Lower leg skin (tissue), 4 donors: ENCODE measurements around the gene GPR55. TPM values are rescaled to one million over a fixed set of nuclear protein-coding genes. Genes with fewer than 3 reads are reported as not detected.
A peak's percentile ranks its signal among the peaks of the same experiment; 100 is the strongest.

Source experiments
- DNase-seq, 2 donors: peaks; one replicate each; pipeline ENCODE4 v3.0.0-alpha.2; 2019; ENCODE audit warnings: low spot score in 2 of 2
- H3K4me3 ChIP-seq: fragments of 200-600 bp; sonication (generic); 2 replicates; pipeline ENCODE4 v1.5.1; 2017; ENCODE audit warnings: mild to moderate bottlenecking, low read depth; ENCODE audit not compliant: poor library complexity, severe bottlenecking
- CTCF ChIP-seq, 3 donors: fragments of 450-650 bp; IDR thresholded peaks; one replicate each; pipeline ENCODE4 v1.5.1; 2016; ENCODE audit warnings: antibody characterized with exemption in 3 of 3, mild to moderate bottlenecking in 3 of 3, moderate library complexity in 2 of 3
- POLR2A ChIP-seq, 2 donors: fragments of 450-650 bp; IDR thresholded peaks; one replicate each; pipeline ENCODE4 v1.6.1; 2016 to 2017; ENCODE audit warnings: antibody characterized with exemption in 2 of 2, mild to moderate bottlenecking in 1 of 2, moderate library complexity in 1 of 2
- WGBS, 2 donors: methylation state at CpG; one replicate each; pipeline ENCODE4 v1.1.5; 2018; 5-methylcytosine and 5-hydroxymethylcytosine counted together
- intact Hi-C: fragments of 100-400 bp; cut with DNase I; formaldehyde crosslinking; loops from one replicate; pipeline ENCODE4 v1.15.0; 2023; ENCODE audit warnings: low total_unique reads
- total RNA-seq, 4 donors: library from RNA; depleted of rRNA; stranded (reverse); fragments of >200 nt; gene quantifications; one replicate each; pipeline ENCODE4 v1.1.0, GENCODE V29; 2016

Gene GPR55
- total RNA-seq, 4 donors from 2014 or later: 0.30 TPM; not detected in 3

- no peak overlapping the region for H3K4me3 ChIP-seq
- no peak for DNase-seq
- TF ChIP-seq POLR2A (IDR thresholded peaks at IDR 0.05): no peak
- TF ChIP-seq CTCF (IDR thresholded peaks at IDR 0.05): no peak
- intact Hi-C loops: no loop called here
- WGBS, 2 donors: 82 to 84% methylated on average over 14 to 15 of the region's 15 CpGs
Measured at GRCh38 chr2:230868161-230868946, 56.7 kb downstream of the GPR55 start.

GRCh38 chr2:230866756-230867523, 58.1 kb downstream of the GPR55 start:
- intact Hi-C loops: no loop called here
- WGBS, 2 donors: 28 to 32% methylated on average over 13 of the region's 13 CpGs
- no peak overlapping the region for H3K4me3 ChIP-seq
- TF ChIP-seq CTCF (IDR thresholded peaks at IDR 0.05): no peak
- TF ChIP-seq POLR2A (IDR thresholded peaks at IDR 0.05): no peak
- no peak for DNase-seq

- WGBS, 2 donors: 18 to 24% methylated on average over 35 of the region's 35 CpGs
- no peak for DNase-seq
- no peak overlapping the region for H3K4me3 ChIP-seq
- TF ChIP-seq POLR2A (IDR thresholded peaks at IDR 0.05): no peak
- no peak for TF ChIP-seq CTCF (IDR thresholded peaks at IDR 0.05)
- intact Hi-C loops: no loop called here
Measured at GRCh38 chr2:230865766-230866755, 59.0 kb downstream of the GPR55 start.

- H3K4me3 ChIP-seq: peak overlapping the region; percentile 32
- no peak for DNase-seq
- TF ChIP-seq CTCF (IDR thresholded peaks at IDR 0.05): no peak
- intact Hi-C loops: no loop called here
- WGBS, 2 donors: 3 to 4% methylated on average over 24 of the region's 24 CpGs
Measured at GRCh38 chr2:230865307-230865765, 59.7 kb downstream of the GPR55 start.

- 1% methylated on average over 23 to 50 of the region's 76 CpGs for WGBS, 2 donors
- intact Hi-C loops: no loop called here
- DNase-seq: no peak
Measured at GRCh38 chr2:230864605-230865306, 60.3 kb downstream of the GPR55 start, which contains the start of gene ITM2C. Gene ITM2C (plus strand): TSS chr2:230864942. CDS start chr2:230865026, 84 bp downstream.

More at GRCh38 chr2:230864605-230865306, 60.3 kb downstream of the GPR55 start, which contains the start of gene ITM2C:
- H3K4me3 ChIP-seq: peak within 1 kb of the TSS; percentile 32
- TF ChIP-seq POLR2A (IDR thresholded peaks at IDR 0.05) (no peak), CTCF (IDR thresholded peaks at IDR 0.05) (no peak)
